Measurements from ENCODE around the gene RARRES1.

RARRES1 gene

DNA sequence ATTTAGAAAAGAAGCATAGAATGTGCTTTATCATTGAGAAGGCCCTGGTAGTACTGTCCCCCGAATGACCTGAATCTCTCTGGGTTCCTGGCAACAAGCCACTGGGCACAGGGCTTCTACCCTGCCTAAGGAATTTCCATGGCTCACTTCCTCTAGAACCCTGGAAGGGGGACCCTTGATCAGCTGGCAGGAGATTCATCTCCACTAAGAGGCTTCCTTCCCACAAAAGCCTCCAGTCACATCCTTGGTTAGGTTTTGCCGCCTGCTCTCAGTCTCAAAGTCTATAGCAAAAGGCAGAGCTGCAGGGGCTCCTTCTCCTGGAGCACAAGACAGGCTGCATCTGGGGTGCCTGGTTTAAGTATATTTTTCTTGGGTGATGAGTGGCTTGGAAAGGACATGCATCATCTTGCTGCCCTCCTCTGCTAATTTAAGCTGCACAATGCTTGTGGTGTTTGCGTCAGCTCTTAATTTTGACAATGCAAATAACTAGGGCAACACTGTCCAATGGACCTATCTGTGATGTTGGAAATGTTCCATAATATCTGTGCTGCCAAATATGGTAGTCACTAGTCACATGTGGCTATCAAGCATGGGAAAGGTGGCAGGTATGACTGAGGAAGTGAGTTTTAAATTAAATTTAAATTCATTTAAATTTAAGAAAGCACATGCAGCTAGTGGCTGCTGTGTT lies 33.4 kb upstream of the RARRES1 start:
- DNase-seq (ENCODE audit: low read depth in 2 of 2, low spot score in 1 of 2): no peak

DNA sequence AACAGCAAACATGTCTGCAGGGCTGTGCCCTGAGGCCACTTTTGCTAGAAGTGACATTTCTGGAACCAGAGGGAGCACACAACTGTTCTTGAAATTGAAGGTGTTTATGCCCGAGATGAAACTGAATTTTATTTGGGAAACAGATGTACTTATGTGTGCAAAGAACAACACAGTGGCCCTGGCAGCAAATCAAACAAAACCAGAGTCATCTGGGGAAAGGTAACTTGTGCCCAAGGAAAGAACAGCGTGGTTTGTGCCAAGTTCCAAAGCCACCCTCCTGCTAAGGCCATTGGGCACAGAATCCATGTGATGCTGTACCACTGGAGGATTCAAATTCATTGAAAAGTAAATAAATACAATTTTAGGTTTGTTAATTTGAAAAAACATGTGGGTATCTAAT lies 31.2 kb upstream of the RARRES1 start:
- no peak for DNase-seq (ENCODE audit: low read depth in 2 of 2, low spot score in 1 of 2)

DNA sequence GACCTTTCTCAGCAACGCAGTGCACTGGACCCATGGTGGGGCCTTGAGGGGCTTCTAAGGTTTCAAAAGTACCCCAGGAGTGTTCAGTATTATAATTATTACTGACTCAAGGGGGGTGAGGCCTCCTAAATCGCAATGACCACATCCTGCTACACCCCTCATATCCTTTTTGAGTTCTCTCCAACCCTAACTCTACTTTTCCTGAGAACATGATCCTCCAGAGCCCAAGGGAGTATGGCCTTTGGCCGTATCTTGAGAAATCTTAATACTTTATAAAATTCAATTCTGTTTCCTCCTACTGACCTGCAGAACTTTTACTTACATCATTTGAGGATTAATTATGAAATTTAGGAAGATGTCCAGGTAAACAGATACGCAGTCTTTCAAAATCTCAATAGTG lies 30.4 kb upstream of the RARRES1 start:
- no peak for DNase-seq (ENCODE audit: low read depth in 2 of 2, low spot score in 1 of 2)

DNA sequence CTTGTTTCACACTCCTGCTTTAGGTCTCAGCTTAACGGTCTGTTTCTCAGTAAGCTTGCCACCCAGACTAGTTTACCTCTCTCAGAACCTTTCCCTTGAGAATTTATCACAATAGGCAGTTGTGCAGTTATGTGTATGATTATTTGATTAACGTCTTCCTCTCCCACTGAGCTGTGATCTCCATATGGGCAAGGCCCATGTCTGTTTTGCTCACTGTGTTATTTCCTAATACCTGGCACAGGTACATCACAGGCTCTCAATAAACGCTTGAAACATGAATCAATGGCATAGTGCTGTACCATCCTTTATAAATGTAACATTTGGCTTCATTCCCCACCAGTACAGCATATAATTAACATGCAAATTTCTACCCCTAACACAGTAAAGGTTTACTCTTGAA lies 29.1 kb upstream of the RARRES1 start:
- no peak for DNase-seq (ENCODE audit: low read depth in 2 of 2, low spot score in 1 of 2)

DNA sequence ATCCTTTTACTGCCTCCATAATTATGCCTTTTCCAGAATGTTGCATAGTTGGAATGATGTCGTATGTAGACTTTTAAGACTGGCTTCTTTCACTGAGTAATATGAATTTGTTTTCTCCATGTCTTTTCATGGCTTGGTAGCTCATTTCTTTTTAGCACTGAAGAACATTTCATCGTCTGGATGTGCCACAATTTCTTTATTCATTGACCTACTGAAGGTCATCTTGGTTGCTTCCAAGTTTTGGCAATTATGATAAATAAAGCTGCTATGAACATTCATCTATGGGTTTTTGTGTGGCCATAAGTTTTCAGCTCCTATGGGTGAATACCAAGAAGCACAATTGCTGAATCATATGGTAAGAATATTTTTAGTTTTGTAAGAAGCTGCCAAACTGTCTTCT lies 23.2 kb upstream of the RARRES1 start:
- DNase-seq (ENCODE audit: low read depth in 2 of 2, low spot score in 1 of 2): no peak

- no peak for DNase-seq (ENCODE audit: low read depth in 2 of 2, low spot score in 1 of 2)
These were observed 21.6 kb upstream of the RARRES1 start for GRCh38 chr3:158753854-158754253.

DNA sequence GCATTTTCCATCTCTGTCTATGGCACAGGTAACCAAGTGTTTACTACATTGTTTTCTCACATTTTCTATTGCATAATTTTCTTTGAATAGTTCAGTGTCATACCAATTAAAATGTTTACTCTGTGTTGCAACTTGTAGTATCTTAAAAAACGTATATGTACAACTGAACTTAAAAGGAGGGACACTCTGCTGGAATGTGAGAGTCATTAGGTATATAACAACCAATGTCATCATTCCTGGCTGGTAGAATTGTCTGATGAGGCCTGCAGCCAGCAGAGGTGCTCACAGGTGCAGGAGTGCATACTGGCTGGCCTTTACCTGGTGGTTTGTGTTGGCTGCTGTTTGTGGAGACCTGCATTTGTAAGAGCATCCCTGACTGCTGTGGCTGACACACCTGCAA lies 19.1 kb upstream of the RARRES1 start:
- no peak for DNase-seq (ENCODE audit: low read depth in 2 of 2, low spot score in 1 of 2)

GRCh38 chr3:158750016-158750415 lies 17.8 kb upstream of the RARRES1 start:
- no peak for DNase-seq (ENCODE audit: low read depth in 2 of 2, low spot score in 1 of 2)

DNA sequence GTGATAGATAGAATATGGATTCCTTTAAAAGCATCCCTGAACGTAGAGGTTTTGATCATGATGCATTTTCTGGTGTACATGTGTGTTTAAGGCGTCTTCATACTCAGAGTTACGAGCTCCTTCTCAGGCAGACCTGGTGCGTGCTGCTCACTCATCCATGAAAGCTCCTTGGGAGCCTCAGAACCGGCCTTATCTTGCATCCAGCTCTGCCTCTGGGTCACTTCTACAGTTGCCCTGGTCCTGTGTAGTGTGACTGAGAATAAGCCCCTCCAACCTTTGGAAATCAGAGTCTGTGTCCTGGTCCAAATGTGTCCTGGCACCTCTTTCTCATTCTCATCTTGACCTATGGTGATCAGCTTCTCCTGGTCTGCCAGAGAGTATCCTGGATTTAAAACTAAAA lies 17.3 kb upstream of the RARRES1 start:
- DNase-seq (ENCODE audit: low read depth in 2 of 2, low spot score in 1 of 2): no peak

DNA sequence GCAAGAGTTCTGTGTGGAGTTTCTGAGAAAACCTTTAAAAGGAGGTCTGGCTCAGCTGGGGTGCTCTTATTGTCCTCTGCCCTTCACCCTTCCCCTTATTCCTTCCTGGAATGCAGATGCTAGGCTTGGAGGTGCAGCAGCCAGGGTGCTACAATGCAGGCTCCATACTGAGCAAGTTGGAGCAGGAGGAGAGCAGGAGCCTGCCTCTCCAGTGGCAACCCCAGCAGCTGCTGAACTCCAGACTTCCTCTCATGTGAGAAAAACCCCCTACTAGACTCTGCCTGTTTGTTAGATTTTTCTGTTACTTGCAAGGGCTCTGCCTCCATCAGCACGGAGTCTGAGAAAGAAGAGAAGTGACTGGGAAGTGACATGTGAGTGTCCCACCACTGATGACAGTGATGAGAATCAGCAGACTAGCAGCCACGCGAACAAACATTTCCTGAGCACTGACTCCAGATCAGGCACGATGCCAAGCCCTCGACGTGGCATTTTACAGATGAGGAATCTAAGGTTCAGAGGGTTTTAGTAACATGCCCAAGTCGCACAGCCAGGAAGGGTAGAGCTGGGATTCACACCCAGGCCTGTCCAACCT lies 16.1 kb upstream of the RARRES1 start:
- no peak for DNase-seq (ENCODE audit: low read depth in 2 of 2, low spot score in 1 of 2)

- no peak for DNase-seq (ENCODE audit: low read depth in 2 of 2, low spot score in 1 of 2)
These were observed 15.2 kb upstream of the RARRES1 start for GRCh38 chr3:158747417-158747816.

- no peak for DNase-seq (ENCODE audit: low read depth in 2 of 2, low spot score in 1 of 2)
These were observed 13.3 kb upstream of the RARRES1 start for GRCh38 chr3:158745551-158745950.

DNA sequence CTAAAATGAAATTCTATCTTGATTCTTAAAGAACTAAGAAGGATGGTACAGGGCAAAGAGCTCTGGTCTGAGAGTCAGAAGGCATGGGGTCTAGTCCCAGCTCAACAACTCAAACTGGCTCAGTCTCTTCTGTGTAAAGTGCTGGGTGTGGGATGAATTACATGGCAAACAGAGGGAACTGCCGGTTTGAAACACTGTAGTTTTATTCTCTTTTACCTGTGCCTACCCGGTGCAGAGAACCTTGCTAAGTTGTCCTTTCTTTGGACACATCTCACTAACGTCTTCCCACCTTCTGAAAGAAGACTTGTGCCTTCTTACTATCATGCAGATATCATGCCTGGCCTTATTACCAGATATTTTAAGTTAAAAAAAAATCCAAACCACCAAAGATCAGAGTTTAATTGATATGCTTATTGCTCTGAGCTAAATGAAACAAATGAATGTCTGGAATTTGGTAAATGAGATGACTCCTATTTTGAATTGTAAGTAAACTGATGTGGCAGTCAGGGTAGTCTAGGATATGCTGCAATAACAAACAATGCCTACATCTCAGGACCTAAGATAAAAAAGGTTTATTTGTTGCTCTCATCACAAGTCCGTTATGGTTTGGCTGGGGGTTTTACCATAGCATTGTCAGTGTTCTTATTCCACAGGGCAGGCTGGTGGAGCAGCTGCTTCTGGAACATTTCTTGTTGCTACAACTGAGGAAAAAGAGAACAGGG lies 12.5 kb upstream of the RARRES1 start:
- no peak for DNase-seq (ENCODE audit: low read depth in 2 of 2, low spot score in 1 of 2)

- no peak for DNase-seq (ENCODE audit: low read depth in 2 of 2, low spot score in 1 of 2)
These were observed 11.7 kb upstream of the RARRES1 start for GRCh38 chr3:158743664-158744566.

GRCh38 chr3:158742871-158743663 lies 10.8 kb upstream of the RARRES1 start:
- DNase-seq (ENCODE audit: low read depth in 2 of 2, low spot score in 1 of 2): no peak

- no peak for DNase-seq (ENCODE audit: low read depth in 2 of 2, low spot score in 1 of 2)
These were observed 7.4 kb upstream of the RARRES1 start for GRCh38 chr3:158739661-158740060.

GRCh38 chr3:158739078-158739477 lies 6.8 kb upstream of the RARRES1 start:
- no peak for DNase-seq (ENCODE audit: low read depth in 2 of 2, low spot score in 1 of 2)

DNA sequence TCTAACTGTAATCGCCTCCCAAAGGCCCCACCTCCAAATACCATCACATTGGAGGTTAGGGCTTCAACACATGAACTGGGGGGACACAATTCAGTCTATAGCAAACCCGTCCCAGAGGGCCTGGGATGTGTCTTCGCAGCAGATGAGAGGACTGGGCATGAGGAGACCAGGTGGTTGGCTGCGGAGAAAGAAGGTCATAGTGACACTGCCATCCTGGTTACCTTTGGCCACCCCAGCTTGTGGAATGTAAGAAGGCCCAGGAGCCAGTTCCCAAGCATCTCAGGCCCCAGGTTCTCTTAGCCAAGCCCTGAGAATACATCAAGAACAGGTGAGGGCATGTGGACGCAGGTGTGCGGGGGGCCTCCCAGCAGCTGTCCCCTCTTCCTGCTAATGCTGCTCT lies 6.4 kb upstream of the RARRES1 start:
- no peak for DNase-seq (ENCODE audit: low read depth in 2 of 2, low spot score in 1 of 2)

GRCh38 chr3:158737976-158738615 lies 5.8 kb upstream of the RARRES1 start:
- no peak for DNase-seq (ENCODE audit: low read depth in 2 of 2, low spot score in 1 of 2)

DNA sequence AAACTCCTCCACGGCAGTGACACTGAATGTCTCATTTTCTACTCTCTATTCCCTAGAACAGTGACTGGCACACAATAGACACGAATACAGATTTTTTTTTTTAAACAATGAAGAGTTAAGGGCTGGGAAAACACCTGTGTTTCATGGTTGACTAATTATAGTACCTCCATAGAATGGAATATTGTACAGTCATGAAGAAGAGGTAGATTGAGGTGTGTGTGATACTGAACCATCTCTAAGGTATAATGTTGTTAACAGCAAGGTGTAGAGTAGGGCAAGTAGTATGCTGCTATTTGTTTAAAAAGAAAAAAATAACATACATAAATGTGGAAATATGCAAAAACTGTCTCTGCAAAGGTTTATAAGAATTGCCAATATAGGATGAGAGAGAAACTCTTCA lies 5.2 kb upstream of the RARRES1 start:
- no peak for DNase-seq (ENCODE audit: low read depth in 2 of 2, low spot score in 1 of 2)
